Panc1 (cell line): ENCODE measurements around the gene CPSF4. TPM values are rescaled to one million over a fixed set of nuclear protein-coding genes. Genes with fewer than 3 reads are reported as not detected.

Experiments
- ATAC-seq: fragments of 200-7000 bp; cut with Tn5 transposase; 2 replicates; pipeline ENCODE4 v1.9.1; 2020; ENCODE audit warnings: mild to moderate bottlenecking, moderate library complexity
- BruUV-seq: library from RNA; stranded (reverse); fragments of 400-500 nt; replicated peaks from 2 replicates; lab custom pipeline; 2021; lab: Mats Ljungman, UMichigan
- CTCF ChIA-PET: fragments of 300-600 bp; sonication (Branson Sonifier 250); formaldehyde crosslinking; loops from one replicate; lab custom pipeline; 2022; ENCODE audit warnings: antibody characterized with exemption; lab: Charles Lee
- POLR2A ChIA-PET: fragments of 300-600 bp; sonication (Branson Sonifier 250); formaldehyde crosslinking; loops from one replicate; lab custom pipeline; 2022; ENCODE audit warnings: antibody characterized with exemption; lab: Charles Lee
- DNase-seq: peaks from one replicate; pipeline ENCODE4 v3.0.0-alpha.2; 2010; ENCODE audit warnings: low read depth, low spot score
- H3K27ac ChIP-seq: 2 replicates; pipeline ENCODE4 v1.5.1; 2011; ENCODE audit warnings: mild to moderate bottlenecking, low read length, inconsistent platforms
- H3K27me3 ChIP-seq: fragments of 200-500 bp; sonication (Bioruptor generic); 2 replicates; pipeline ENCODE4 v1.6.0; 2014; ENCODE audit warnings: low read length, inconsistent platforms; ENCODE audit not compliant: control insufficient read depth, insufficient read depth
- H3K36me3 ChIP-seq: fragments of 200-500 bp; sonication (Bioruptor generic); 2 replicates; pipeline ENCODE4 v1.5.1; 2014; ENCODE audit warnings: inconsistent platforms, mild to moderate bottlenecking, low read length, moderate library complexity; ENCODE audit not compliant: control insufficient read depth, insufficient read depth
- H3K4me1 ChIP-seq: 2 replicates; pipeline ENCODE4 v1.5.1; 2011; ENCODE audit warnings: inconsistent platforms, mild to moderate bottlenecking, low read length, moderate library complexity; ENCODE audit not compliant: control insufficient read depth, insufficient read depth
- H3K4me3 ChIP-seq, 2 experiments: 2 replicates each; pipeline ENCODE4 v1.5.1; 2011 to 2012; ENCODE audit warnings: low read depth in 2 of 2, low read length in 2 of 2, mild to moderate bottlenecking in 2 of 2, inconsistent platforms in 1 of 2, moderate library complexity in 1 of 2
- H3K9me3 ChIP-seq: fragments of 200-500 bp; sonication (Bioruptor generic); 2 replicates; pipeline ENCODE4 v1.5.1; 2014; ENCODE audit warnings: low read depth, mild to moderate bottlenecking, inconsistent platforms, low read length, moderate library complexity; ENCODE audit not compliant: control insufficient read depth, insufficient read depth
- POLR2AphosphoS5 ChIP-seq: IDR thresholded peaks from 2 replicates; pipeline ENCODE4 v1.6.1; 2012; ENCODE audit warnings: mild to moderate bottlenecking, low read depth, low read length, moderate library complexity
- SIN3A ChIP-seq: IDR thresholded peaks from 2 replicates; pipeline ENCODE4 v1.6.1; 2012; ENCODE audit warnings: low read depth, mild to moderate bottlenecking, low read length, moderate library complexity, borderline replicate concordance; ENCODE audit not compliant: insufficient read depth
- TCF7L2 ChIP-seq: IDR thresholded peaks from 2 replicates; pipeline ENCODE4 v1.6.1; 2011; ENCODE audit warnings: mild to moderate bottlenecking, low read depth, low read length, inconsistent platforms
- in situ Hi-C: cut with HindIII; loops from 2 replicates; pipeline ENCODE4 v1.10.0; 2016; ENCODE audit warnings: low sequenced_read_pairs, low pct_unique_long_range_greater_than_20kb
- intact Hi-C: fragments of 100-400 bp; cut with micrococcal nuclease; formaldehyde crosslinking; loops from one replicate; pipeline ENCODE4 v1.10.0; 2022; ENCODE audit not compliant: unreplicated experiment
- total RNA-seq: library from RNA; stranded (reverse); gene quantifications from one replicate; pipeline ENCODE4 v1.2.1, GENCODE V29; 2021; ENCODE audit not compliant: unreplicated experiment
- TF ChIP-seq, protein P1 (sequence below): fragments of 450-650 bp; IDR thresholded peaks from 2 replicates; pipeline ENCODE4 v1.5.1; 2017; ENCODE audit warnings: mild to moderate bottlenecking
- TF ChIP-seq, protein P2 (sequence below), 2 experiments: IDR thresholded peaks; 2 replicates each; pipeline ENCODE4 v1.6.1; 2011 to 2012; ENCODE audit warnings: low read depth in 2 of 2, control low read depth in 1 of 2, low read length in 1 of 2, mild to moderate bottlenecking in 1 of 2, moderate library complexity in 1 of 2; ENCODE audit not compliant: insufficient read depth in 1 of 2

Gene CPSF4
- total RNA-seq, 1 experiment from 2014 or later = 57.0 TPM

DNA sequence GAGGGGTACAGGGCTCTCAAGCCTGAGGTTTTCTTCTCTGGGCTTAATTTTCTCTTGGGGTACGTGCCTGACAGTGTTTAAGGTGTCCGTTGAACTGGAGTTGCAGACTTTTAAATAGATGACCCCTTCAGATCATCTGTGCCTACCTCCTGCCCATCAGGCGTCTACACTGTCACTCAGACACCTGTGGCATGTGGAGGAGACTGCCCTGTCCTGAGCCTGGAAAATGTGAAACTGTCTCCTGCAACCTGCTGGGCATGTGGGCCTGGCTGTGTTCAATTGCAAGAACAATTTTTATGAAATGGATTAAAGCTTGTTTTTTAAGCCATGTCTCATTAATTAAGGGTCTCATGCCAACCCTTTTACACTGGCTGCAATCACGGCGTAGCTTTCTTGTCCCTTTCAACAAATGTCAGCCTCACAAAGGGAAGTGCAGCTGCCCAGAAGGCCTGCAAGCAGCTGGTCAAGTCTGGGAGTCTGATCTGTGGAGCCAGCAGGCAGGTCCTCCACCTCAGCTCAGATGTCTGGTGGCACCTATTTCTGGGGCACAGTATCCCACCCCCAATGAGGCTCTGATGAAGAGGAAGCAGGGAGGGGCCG, 18.4 kb downstream of the CPSF4 start:
- TF ChIP-seq TCF7L2 (no peak), POLR2AphosphoS5 (no peak), SIN3A (no peak)
- TF ChIP-seq, protein P1, sequence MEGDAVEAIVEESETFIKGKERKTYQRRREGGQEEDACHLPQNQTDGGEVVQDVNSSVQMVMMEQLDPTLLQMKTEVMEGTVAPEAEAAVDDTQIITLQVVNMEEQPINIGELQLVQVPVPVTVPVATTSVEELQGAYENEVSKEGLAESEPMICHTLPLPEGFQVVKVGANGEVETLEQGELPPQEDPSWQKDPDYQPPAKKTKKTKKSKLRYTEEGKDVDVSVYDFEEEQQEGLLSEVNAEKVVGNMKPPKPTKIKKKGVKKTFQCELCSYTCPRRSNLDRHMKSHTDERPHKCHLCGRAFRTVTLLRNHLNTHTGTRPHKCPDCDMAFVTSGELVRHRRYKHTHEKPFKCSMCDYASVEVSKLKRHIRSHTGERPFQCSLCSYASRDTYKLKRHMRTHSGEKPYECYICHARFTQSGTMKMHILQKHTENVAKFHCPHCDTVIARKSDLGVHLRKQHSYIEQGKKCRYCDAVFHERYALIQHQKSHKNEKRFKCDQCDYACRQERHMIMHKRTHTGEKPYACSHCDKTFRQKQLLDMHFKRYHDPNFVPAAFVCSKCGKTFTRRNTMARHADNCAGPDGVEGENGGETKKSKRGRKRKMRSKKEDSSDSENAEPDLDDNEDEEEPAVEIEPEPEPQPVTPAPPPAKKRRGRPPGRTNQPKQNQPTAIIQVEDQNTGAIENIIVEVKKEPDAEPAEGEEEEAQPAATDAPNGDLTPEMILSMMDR = no peak
- TF ChIP-seq, protein P2, sequence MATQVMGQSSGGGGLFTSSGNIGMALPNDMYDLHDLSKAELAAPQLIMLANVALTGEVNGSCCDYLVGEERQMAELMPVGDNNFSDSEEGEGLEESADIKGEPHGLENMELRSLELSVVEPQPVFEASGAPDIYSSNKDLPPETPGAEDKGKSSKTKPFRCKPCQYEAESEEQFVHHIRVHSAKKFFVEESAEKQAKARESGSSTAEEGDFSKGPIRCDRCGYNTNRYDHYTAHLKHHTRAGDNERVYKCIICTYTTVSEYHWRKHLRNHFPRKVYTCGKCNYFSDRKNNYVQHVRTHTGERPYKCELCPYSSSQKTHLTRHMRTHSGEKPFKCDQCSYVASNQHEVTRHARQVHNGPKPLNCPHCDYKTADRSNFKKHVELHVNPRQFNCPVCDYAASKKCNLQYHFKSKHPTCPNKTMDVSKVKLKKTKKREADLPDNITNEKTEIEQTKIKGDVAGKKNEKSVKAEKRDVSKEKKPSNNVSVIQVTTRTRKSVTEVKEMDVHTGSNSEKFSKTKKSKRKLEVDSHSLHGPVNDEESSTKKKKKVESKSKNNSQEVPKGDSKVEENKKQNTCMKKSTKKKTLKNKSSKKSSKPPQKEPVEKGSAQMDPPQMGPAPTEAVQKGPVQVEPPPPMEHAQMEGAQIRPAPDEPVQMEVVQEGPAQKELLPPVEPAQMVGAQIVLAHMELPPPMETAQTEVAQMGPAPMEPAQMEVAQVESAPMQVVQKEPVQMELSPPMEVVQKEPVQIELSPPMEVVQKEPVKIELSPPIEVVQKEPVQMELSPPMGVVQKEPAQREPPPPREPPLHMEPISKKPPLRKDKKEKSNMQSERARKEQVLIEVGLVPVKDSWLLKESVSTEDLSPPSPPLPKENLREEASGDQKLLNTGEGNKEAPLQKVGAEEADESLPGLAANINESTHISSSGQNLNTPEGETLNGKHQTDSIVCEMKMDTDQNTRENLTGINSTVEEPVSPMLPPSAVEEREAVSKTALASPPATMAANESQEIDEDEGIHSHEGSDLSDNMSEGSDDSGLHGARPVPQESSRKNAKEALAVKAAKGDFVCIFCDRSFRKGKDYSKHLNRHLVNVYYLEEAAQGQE (IDR thresholded peaks at IDR 0.05; ENCODE audit: insufficient read depth in 1 of 2, low read depth in 2 of 2, low read length in 1 of 2) = no peak
- ChIA-PET CTCF (no interaction called here), POLR2A (interaction anchor here (0.5 kb wide), 1 partner anchor 11 kb away, joined by 3 read pairs; no protein-coding TSS in a partner anchor)
- in situ Hi-C loops = no loop called here
- DNase-seq (no peak), ATAC-seq (no peak)
- no peaks in the 10 kb centered on the region for H3K27me3 ChIP-seq
- no peak overlapping the region for H3K27ac ChIP-seq
- H3K36me3 ChIP-seq = peaks cover 14% of the 10 kb centered on the region
- H3K4me1 ChIP-seq = no peaks in the 10 kb centered on the region
- intact Hi-C loops = no loop called here
- no peaks in the 10 kb centered on the region for H3K9me3 ChIP-seq
- no TSS peak for BruUV-seq
- H3K4me3 ChIP-seq = no peak overlapping the region

DNA sequence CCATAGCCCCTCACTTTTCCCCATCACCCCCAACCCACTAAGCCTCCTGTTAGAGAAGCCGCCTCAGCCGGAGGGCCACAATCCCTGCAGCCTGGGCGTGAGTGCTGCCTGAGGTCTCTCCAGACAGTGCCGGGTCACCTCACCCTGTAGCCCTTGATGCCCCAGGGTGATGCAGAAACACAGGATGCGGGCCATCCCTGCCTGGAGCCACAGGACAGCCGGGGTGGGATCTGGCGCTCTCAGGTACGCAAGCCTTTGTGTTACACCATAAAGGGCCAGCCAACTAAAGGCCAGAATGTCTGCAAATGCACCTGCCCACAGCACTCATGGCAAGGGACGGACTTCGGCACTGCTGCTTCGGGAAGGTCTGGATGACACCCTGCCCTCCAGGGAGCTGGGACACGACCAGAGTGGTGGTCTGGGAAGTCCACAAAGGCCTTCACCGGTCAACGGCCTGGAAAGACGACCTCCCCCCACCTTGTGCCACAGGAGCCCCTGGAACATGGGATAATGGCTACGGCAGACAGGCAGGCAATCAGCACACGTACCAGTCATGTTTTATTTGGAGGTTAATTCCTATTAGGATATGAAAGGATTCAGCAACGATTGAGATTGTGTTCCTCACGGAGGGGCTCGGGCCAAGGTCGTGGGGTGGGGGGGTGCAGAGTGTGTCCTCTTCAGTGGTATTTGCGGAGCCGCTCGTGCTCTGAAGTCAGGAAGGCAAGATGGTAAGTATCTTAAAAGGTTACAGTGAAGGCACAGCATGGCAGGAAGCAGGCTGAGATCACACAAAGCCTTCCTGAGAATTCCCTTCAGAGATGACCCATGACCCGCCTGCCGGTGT, 19.1 kb downstream of the CPSF4 start:
- TF ChIP-seq, protein P2 (IDR thresholded peaks at IDR 0.05; ENCODE audit: insufficient read depth in 1 of 2, low read depth in 2 of 2, low read length in 1 of 2) = no peak
- no peak for TF ChIP-seq TCF7L2
- TF ChIP-seq, protein P1 = no peak
- TF ChIP-seq POLR2AphosphoS5 = peak; percentile 49; the same call in 1 of the 2 replicates
- ATAC-seq = 0 out of 2 replicates have a peak, but pooled peaks have one; percentile 12
- no peak for DNase-seq
- H3K4me1 ChIP-seq = no peaks in the 10 kb centered on the region
- CTCF ChIA-PET = no interaction called here
- H3K27ac ChIP-seq = no peak overlapping the region
- intact Hi-C loops (no loop called here), in situ Hi-C loops (no loop called here)
- POLR2A ChIA-PET = interaction anchor here (0.5 to 0.6 kb wide), 2 partner anchors 11 to 12 kb away, joined by 3 to 5 read pairs; no protein-coding TSS in a partner anchor
- BruUV-seq = no TSS peak
- no peak overlapping the region for H3K4me3 ChIP-seq
- no peaks in the 10 kb centered on the region for H3K27me3 ChIP-seq
- H3K9me3 ChIP-seq = no peaks in the 10 kb centered on the region
- peaks cover 12% of the 10 kb centered on the region for H3K36me3 ChIP-seq
